ENCODE data around the gene ALG12. TPM values are rescaled to one million over a fixed set of nuclear protein-coding genes. Genes with fewer than 3 reads are reported as not detected.

Gene ALG12
- total and polyA plus RNA-seq, 2 of the 4 experiments (the other 2 are of a cell fraction) = 7.2 to 10.9 TPM

DNA sequence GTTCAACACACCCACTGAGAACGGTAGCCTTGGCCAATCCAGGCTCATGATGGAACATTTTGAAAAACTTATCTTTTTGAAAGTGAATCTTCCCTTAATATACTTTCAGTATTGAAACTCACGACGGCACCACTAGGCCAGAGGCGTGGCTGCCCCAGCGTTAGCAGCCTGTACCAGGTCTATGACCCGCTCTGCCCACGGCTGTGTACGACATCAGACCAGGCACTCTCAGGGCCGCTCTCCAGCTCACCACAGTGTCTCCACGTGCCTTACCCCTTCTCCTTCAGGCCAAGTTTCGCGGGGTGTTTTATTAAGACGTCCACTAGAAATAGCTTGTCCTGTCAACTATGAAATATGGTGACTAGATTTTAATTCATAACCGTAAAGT, 31.2 kb downstream of the ALG12 start:
- Histone ChIP-seq H3K27ac (ENCODE audit: insufficient read depth, low read length) (no peak overlapping the region), H2AK9ac (replicated peaks; ENCODE audit: low read depth, low read length, poor library complexity) (no peak overlapping the region), H3K9me1 (ENCODE audit: insufficient read depth, low read length) (peaks cover 5% of the 10 kb centered on the region), H2BK120ac (ENCODE audit: low read depth, low read length) (no peak overlapping the region), H3K4me2 (ENCODE audit: low read depth, low read length) (no peak overlapping the region), H2BK5ac (ENCODE audit: low read depth, low read length, poor library complexity, severe bottlenecking) (no peak overlapping the region), H4K5ac (ENCODE audit: low read depth, low read length) (no peak overlapping the region), H3K9ac (ENCODE audit: low read depth, low read length) (no peak overlapping the region), H3K79me1 (ENCODE audit: low read depth in 1 of 2, low read length in 2 of 2) (peaks cover 46 to 77% of the 10 kb centered on the region in 2 experiments), H3K4me3 (ENCODE audit: insufficient read depth, low read depth, low read length) (no peak overlapping the region), H3K4me1 (ENCODE audit: control insufficient read depth, insufficient read depth, low read length) (peaks cover 4% of the 10 kb centered on the region; the same call in 1 of the 2 replicates), H2AFZ (replicated peaks; ENCODE audit: low read length, poor library complexity) (no peak overlapping the region), H3K27me3 (ENCODE audit: control insufficient read depth, insufficient read depth, low read length) (no peaks in the 10 kb centered on the region), H3K36me3 (ENCODE audit: control insufficient read depth, insufficient read depth, low read length) (peaks cover 49% of the 10 kb centered on the region), H4K91ac (ENCODE audit: insufficient read depth, low read depth, low read length) (no peak overlapping the region), H2BK15ac (ENCODE audit: low read depth, low read length) (no peak overlapping the region), H3K14ac (replicated peaks; ENCODE audit: low read depth, low read length) (no peak overlapping the region), H3K9me3 (ENCODE audit: control insufficient read depth, insufficient read depth, low read length) (peaks cover 9% of the 10 kb centered on the region), H3K18ac (ENCODE audit: low read depth, low read length) (no peak overlapping the region), H4K20me1 (ENCODE audit: insufficient read depth, low read length) (peaks cover 30% of the 10 kb centered on the region), H3K4ac (ENCODE audit: low read depth, low read length) (no peak overlapping the region), H3K56ac (ENCODE audit: extremely low read depth, insufficient read depth, low read length) (no peak overlapping the region), H4K8ac (ENCODE audit: low read depth in 2 of 2, low read length in 2 of 2) (no peak overlapping the region), H2AK5ac (ENCODE audit: low read depth, low read length) (no peak overlapping the region), H3K23ac (ENCODE audit: low read depth, low read length) (no peak overlapping the region), H2BK20ac (ENCODE audit: low read depth, low read length) (no peak overlapping the region)
- ChIA-PET CTCF (no interaction called here), POLR2A (ENCODE audit: unreplicated experiment) (no interaction called here)
- intact Hi-C loops (cut with micrococcal nuclease) = no loop called here
- no TSS peak for BruUV-seq (replicated peaks)
- TF ChIP-seq MXI1 (IDR thresholded peaks at IDR 0.05; ENCODE audit: borderline replicate concordance, low read depth, low read length) (no peak), RCOR1 (IDR thresholded peaks at IDR 0.05; ENCODE audit: insufficient replicate concordance, low read length) (no peak), MAZ (IDR thresholded peaks at IDR 0.05; ENCODE audit: borderline replicate concordance, low read depth, low read length) (no peak), MAFK (IDR thresholded peaks at IDR 0.05; ENCODE audit: low read depth, low read length) (no peak), NFE2L2 (IDR thresholded peaks at IDR 0.05; ENCODE audit: low read depth, low read length) (no peak), FOS (IDR thresholded peaks at IDR 0.05; ENCODE audit: low read depth, low read length) (no peak), POLR2A (IDR thresholded peaks at IDR 0.05; ENCODE audit: low read depth, low read length) (no peak)
- dilution Hi-C loops (cut with HindIII; ENCODE audit: low sequenced_read_pairs, unreplicated experiment) = no loop called here
- DNase-seq (no peak), ATAC-seq (ENCODE audit: low read depth) (no peak)
- WGBS, 2 experiments (ENCODE audit: extremely low coverage in 2 of 2, insufficient read length in 1 of 2) = 100% methylated on average over 6 of the region's 14 CpGs; no CpG with 5 or more reads in 1 of the 2 experiments
- in situ Hi-C loops (cut with MboI; ENCODE audit: low sequenced_read_pairs) = no loop called here

Measured in IMR-90 (cell line).